T-helper 2 cell treated with Interferon-gamma antibody and Interleukin-4, amounts not matched to agents 100 ng/mL and 5 ng/mL, for 36 hours (primary cell): ENCODE measurements around the gene SP140. TPM values are rescaled to one million over a fixed set of nuclear protein-coding genes. Genes with fewer than 3 reads are reported as not detected.
"Not testable (repeated sequence)": the region's sequence is repeated elsewhere in the genome, so short reads cannot be mapped to it uniquely, and the experiment has no call there.

Experiments
- intact Hi-C: fragments of 100-400 bp; cut with micrococcal nuclease; formaldehyde crosslinking; loops from one replicate; pipeline ENCODE4 v1.15.1; 2023
- total RNA-seq: library from RNA; stranded (reverse); gene quantifications from 2 replicates; pipeline ENCODE4 v1.2.3, GENCODE V29; 2022

SP140 gene
- total RNA-seq, 1 donor from 2014 or later = 117 TPM

DNA sequence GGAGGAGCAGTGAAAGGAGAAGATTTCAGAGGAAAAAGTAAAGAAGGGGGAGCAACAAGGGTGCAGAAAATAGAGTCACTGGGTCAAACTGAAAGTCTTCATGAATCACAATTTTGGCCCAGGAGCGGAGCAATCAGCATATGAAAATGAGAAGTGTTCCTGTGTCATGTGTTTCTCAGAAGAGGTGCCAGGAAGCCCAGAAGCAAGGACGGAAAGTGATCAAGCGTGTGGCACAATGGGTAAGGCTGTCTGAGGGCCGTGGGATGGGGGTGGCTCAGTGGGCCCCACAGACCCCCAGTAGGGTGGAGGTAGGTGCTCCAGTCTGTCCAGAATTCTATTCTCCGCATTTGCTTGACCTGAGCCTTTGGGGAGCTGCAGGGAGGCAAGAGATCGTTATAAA lies 44.2 kb downstream of the SP140 start:
- intact Hi-C loops = no loop called here

DNA sequence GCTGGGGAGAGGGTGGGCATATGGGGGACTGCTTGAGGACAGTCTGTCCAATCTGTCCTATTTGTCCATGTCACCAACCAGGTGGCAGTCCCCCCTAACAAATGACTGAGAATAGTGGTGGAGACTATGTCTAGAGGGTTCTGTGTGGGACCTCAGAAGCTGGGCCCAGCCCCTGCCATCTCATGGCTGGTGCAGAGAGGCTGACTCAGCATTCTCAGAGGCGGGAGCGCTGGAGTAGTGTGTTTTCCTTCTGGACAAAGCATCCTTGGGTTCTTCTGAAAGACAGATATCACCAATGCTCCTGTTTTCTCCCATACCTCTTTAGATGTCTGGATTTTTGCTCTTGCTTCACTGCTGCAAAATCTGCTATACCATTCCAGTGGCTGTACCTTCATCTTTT lies 57.4 kb downstream of the SP140 start:
- intact Hi-C loops = no loop called here

DNA sequence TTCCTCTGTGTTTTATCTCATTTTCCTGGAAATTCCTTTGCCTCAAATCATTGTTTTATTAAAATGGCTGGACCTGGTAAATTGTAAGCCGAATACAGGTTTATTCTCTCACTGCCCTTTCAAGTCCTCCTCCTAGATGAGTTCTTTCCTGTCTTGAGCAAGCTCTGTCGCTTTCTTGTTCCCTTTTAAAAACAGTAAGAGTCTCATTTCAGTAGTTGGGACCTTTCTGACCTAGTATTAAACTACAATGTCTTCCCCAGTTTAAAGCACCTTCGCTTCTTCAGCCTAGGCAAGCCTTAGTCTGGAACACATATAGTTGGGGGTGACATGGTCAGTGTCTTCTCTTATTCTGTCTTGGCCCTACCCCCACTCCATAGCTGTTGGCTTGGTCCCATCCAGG lies 60.5 kb downstream of the SP140 start:
- intact Hi-C loops = no loop called here

DNA sequence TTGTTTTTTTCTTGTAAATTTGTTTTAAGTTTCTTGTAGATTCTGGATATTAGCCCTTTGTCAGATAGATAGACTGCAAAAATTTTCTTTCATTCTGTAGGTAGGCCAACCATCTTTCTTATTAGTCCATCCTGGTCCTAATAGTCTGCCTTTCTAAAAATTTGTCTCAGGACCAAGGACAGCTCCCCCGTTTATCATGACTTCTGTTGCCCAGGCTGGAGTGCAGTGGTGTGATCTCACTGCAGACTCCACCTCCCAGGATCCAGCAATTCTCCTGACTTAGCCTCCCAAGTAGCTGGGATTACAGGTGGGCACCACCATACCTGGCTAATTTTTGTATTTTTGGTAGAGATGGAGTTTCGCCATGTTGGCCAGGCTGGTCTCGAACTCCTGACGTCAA lies 63.8 kb downstream of the SP140 start:
- intact Hi-C loops = not testable (repeated sequence)

DNA sequence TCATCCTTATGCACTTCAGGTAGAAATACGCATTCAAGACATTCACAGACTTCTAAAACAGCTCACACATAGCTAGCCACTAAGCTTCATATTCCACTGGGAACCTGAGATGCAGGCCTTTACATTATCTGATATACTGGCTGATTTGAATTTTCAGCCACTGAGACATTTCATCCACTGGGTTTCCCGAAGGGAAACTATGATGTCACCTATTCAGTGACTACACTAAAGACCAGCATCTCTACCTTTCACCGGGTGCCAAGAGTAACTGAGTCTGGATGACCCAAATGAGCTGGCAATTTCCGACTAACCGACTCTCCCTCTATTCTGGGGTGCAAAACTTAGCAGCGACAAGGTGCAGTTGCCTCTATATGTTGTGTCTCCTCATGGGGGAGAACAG lies 69.7 kb downstream of the SP140 start:
- intact Hi-C loops = no loop called here

DNA sequence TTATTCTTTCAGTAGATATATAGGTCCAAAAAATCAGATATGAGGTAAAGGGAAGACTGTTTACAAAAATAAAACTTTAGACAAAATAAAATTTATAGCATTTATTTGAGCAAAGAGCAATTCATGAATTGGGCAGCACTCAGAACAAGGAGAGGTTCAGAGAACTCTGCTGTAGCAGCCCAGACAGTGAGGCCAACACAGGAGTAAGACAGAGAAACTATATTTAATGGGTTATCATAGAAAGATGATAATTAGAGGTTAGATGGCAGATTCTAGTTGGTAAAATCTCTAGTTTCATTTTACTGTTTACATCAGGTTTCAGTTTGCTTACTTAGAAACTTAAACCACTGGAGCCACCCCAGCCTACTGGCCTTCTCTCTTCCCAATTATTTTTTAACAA lies 71.4 kb downstream of the SP140 start:
- intact Hi-C loops = no loop called here

DNA sequence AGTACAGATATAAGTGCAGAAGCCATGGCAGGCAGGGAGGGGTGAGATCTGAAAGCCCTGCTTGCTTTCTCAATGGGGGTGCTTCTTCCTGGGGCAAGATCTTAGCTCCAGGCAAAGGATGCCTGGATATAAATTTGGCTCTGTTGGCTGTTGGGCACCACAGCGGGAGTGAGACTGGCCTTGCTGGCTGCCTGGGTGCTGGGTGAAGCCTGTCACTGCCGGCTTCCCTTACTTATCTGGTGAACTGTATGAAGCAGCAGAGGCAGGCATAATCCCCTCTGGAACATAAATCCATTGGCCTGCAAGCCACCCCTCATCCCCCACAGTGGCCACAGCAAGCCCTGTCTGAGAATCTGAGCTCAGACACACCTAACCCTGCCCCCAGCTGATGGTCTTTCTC lies 74.1 kb downstream of the SP140 start:
- intact Hi-C loops = no loop called here

DNA sequence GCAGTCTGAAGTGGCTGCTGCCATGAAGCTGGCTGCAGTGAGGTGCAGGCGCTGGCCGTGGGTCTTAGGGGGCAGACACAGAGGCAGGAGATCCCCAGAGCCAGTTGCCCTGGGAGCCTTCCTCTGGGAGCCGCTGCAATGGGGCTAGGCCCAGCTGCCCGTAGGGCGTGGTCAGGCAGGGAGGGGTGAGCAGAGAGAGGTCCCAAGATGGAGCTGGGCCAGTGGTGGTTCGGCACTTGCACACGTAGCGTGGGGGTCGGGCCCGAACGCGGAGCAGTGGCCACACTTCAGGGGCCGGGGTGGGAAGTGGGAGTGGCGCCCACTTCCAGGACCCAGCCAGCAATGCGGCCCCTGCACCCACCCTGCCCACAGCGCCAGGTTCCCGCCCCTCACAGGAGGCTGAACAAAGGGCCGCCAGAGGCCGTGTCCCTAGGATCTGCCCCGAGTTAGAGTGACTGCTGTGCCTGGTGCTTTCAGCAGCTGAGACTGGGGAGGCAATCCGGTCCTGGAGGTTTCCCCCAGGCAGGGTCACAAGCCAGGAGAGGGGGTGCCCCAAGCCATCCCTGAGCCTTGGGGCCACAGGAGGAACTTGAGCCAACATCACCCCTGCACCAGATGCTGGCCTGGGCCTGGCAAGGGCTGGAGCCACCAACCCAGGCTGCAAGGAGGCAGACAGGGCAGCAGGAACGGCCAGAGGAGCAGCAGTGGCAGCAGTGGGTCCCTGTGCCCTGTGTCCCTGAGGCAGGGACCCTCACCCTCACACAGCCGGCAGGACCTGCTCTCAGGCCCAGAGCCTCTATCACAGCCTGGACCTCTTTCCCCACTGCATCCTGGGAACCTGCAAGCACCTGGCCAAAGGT lies 80.1 kb downstream of the SP140 start:
- intact Hi-C loops = no loop called here

DNA sequence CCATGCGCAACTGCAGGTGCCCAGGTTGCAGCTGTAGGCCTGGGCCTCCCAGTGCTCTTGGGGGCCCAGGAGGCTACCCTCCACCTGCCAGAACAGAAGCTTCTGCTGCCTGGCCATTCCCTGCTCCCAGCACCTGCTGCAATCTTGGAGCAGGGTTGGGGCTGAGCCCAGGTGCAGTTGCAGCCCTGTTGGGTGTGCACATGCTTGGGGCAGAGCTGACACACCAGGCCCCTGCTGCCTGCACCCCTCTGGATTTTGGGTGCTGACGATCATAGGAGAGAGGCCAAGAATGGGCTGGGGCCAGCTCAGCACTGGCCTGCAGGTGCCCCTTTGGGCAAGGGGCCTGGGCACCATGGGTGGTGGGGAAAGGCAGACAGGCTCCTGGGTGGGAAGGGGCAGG lies 80.9 kb downstream of the SP140 start:
- intact Hi-C loops = no loop called here

DNA sequence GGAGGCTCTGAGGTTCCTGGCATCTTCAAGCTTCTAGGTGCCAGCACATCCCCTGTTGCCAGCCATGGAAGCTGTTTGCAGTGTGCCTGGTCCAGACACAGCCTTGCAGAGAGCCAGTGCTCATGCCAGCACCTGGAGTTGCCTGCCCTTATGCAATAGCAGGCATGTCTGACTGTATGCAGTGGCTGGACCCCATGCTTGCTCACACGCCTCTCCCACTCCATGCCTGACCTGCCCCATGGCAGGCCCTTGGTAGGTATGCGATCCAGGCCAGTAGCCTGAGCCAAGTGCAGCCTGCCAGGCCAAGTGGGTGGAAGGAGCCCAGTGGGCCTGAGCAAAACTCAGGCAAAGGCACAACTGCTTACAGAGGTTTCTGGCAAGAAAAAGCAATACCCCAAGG lies 81.9 kb downstream of the SP140 start:
- intact Hi-C loops = no loop called here

DNA sequence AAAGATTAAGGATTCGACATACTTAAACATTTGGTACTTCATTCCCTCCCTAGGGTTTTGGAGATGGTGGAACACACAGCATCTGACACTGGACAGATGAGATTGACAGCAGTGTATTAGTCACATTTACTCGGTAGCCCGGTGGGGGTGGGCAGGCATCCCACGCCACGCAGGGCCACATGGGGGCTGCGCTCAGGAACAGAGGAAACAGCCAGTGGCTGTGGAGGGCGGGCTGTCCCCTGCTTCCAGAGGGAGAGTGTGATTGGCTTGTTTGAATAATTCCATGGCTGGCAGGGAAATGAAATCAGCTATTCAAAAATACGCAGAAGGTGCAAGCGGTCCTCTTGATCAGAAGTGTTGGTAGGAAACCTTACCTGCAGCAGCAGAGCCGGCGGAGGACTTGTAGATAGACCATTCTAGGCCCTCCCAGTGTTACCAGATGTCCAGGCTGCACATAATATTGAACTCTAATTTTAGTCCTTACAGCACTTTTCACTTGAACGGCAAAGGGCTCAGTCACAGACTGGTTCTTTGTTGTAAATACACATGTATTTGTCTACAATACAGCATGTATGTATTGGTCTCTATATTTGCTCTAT lies 83.0 kb downstream of the SP140 start:
- intact Hi-C loops = no loop called here

DNA sequence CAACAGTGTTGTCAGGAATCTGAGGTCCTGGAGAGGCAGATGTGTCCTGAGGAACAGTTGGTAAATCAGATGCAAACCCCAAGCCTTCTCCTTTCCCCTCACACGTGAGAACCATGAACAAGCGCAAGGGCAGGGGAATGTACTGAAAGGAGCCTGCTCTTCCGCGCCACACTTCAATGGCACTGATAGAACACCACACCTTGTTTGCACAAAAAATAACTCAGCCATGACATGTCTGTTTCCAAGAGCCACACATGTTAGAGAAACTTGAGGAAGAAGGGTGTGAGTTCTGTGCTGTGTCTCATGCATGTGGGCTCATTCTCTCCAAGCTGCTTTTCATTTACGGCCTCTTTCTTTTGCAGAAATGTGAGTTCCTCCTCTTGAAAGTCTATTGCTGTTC lies 85.3 kb downstream of the SP140 start:
- intact Hi-C loops = not testable (repeated sequence)

DNA sequence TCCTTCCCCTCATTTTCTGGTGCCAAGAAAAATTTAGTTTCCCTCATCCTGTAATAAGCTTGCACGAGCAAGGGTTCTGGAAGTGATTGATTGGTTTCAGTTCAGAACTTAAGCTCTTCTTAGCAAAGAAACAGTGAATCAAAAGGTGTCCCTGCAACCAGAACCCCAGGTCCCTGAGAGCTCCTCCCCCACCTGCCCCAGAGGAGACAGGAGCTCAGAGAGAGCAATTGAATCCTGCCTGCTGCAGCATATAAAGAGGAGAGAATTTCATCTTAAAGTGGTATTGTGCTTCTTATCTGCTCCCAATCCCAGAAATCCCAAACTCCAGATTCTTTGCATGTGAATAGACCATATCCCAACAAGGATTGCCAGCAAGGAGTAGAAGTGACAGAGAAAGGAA lies 86.1 kb downstream of the SP140 start:
- intact Hi-C loops = not testable (repeated sequence)

DNA sequence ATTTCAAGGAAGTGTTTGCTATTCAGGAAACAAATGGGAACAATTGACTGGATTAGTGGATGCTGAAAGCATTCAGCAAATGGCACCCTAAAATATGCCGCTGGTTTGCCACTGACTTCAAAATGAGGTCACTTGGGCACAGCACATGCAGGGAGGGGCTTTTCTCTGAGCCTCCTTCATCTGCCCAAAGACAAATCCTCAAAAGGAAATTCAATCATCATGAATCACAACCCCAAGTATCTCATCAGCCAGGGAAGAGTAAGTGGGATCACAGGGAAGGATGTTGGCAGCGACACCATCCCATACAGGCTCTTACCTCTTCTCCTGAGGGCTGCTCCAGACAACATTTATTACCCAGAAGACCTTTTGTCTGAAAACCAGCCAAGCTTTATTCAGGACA lies 87.1 kb downstream of the SP140 start:
- intact Hi-C loops = no loop called here

DNA sequence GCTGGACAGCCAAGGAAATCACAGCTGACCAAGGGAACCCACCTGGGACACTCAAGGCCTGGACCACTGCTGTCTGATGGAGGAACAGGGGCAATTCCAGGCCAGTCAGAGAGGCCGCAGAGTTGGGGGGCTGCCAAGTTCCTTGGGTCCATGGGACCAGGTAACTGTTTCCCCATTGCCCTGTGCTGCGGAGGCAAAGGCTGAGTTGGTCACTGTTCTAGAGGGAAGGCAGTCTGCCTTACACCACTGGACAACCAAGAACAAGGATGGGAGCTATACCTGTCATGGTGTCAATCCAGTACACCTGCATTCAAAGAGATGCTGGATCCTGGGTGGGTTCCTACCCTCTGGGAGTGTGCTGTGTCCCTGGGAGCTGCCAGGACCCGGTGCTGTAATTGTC lies 91.8 kb downstream of the SP140 start:
- intact Hi-C loops = loop anchor here (5.0 kb wide), 1 partner anchor 475 kb away; no protein-coding TSS in a partner anchor

DNA sequence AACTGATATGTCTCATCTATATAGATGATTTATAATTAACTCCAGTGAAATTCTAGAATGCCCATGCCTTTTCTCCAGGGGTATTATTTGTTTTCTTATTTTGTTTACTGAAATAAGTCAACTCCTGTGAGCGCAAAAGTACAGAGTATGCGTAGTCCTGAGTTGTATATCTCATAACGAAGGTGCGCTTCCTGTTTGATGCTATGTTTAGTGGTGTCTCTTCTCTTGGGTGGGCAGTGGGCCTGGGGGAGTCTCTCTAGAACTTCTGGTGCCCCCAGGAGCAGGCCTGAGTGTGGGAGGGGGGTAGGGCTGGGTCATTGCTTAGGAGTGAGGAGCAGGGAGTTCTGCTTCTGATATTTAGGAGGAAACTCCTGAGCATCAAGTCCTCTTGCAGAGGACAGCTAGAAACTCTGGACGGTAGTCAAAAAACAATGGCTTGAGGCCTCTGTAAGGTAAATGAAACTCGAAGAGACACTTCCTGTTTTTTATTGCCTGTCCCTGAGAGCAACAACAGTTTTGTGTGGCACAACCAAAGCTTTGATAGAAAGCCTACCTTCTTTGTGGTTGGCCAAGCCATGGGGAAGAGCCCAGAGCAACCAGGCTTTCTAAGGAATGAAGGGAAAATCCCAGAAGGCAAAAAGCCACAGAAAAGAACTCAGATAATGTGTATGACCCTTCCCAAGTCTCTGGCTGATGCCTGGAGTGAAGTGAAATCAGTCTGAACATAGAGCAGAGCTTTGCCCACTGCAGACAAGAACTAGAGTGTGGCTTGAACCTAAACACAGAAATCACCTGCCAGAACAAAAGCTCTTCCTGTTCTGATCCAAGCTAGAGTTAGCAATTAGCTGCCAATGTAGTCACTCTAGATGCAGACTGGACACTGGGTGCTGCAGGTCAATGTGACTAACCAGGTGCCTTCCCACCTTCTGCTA lies 92.9 kb downstream of the SP140 start:
- intact Hi-C loops = loop anchor here (1.0 to 5.0 kb wide), 7 partner anchors 9 to 474 kb away; partner anchors contain the start of genes SP110 and SP140L

DNA sequence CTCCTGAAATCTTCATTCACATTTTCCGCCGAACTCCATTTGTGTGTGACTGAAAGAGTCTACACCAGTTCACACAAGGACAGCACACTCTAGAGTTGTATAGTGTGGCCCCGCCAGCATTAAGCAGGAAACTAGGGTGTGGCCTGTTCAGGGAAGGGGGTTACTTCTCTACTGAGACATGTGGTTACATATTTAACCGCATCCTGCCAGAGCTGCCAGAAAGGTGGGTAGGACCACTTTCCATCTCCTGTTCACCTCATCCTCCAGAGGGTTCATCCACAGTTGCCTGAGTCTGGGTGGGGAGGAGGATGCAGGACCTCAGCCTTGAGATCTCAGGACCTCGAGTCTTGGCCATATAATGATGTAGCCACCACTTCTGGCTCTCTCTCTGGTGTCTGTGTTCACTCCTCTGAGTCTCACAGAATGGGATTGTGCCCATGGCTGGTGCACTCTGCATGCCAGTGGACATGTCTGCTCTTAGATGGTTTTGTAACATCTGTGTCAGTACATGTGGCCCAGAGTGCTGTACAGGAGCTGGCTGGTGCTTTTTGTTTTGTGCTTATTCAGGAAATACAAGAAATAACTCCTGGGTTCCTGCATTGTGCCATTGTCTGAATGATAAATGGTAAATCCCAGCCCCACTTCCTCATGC lies 93.8 kb downstream of the SP140 start:
- intact Hi-C loops = loop anchor here (1.0 to 5.0 kb wide), 7 partner anchors 8 to 473 kb away; partner anchors contain the start of genes SP110 and SP140L

DNA sequence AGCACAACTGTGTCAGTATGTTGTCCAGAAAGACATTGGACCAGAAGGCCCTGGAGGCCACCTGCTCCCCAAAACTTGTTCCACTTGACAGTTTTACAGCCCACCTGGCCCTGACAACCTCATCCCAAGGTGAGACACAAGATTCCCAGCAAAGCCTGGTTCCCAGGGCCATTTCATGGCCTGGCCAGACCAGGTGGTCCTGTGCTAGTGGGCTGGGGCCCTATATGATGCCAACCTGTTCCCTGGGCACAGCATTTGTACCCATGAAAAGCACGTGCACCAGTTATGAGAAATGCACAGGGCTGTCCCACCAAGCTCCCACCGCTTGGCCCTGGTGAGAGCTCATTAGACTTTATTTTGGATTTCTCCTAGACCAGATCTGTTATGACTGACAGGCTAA lies 95.5 kb downstream of the SP140 start:
- intact Hi-C loops = loop anchor here (10.0 kb wide), 1 partner anchor 256 kb away; the partner anchor contains the start of gene SLC16A14

DNA sequence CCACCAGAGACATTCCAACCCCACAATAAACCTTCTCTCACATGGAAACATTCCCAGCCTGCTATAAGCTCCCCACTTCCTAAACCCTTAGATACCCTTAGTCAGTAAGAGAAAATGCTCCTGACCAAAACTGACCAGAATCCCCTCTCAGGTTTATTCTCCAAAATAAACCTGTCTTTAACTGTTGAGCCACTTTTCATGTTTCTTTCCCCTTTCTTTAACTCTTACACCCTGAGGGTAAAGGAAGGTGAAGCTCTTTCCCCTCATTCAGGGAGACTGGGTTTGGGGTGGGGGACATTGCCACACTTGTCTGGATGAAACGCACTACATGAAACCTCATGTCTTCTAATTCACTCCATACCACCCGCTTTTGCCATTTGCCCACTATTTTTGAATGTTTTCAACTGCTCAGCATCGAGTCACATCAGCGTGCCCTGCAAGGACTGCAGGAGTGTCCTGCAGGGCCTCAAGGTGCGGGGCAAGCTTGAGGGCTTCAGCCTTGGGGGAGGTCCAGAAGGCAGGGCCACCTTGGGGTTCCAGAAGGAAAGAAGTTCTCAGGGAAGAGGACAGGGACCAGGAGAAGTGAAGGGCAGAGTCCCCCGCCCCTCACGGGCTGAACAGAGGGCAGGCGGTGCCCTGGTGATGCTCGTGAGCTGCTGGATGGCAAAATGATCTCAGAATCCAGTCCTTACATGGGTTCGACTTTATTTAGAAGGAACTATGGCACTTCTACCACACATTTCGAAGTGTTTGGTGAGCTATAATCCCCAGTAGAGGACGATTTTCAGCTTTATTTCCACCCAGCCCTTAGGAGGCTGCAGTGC lies 97.2 kb downstream of the SP140 start:
- intact Hi-C loops = loop anchor here (10.0 kb wide), 1 partner anchor 258 kb away; the partner anchor contains the start of gene SLC16A14
